Activated naive CD4-positive, alpha-beta T cell treated with anti-CD3 and anti-CD28 coated beads, Interleukin-2, amount 50 U/mL, for 16 hours (primary cell): ENCODE measurements around the gene GSTM1.

Source experiments
- DNase-seq: peaks from one replicate; pipeline ENCODE4 v3.0.0-alpha.2; 2020

Gene GSTM1

GRCh38 chr1:109732390-109732881, 44.8 kb downstream of the GSTM1 start:
- DNase-seq: no peak

GRCh38 chr1:109733236-109733870, 45.7 kb downstream of the GSTM1 start:
- DNase-seq: no peak

GRCh38 chr1:109739738-109740614, 52.4 kb downstream of the GSTM1 start:
- peak; percentile 84 for DNase-seq

DNA sequence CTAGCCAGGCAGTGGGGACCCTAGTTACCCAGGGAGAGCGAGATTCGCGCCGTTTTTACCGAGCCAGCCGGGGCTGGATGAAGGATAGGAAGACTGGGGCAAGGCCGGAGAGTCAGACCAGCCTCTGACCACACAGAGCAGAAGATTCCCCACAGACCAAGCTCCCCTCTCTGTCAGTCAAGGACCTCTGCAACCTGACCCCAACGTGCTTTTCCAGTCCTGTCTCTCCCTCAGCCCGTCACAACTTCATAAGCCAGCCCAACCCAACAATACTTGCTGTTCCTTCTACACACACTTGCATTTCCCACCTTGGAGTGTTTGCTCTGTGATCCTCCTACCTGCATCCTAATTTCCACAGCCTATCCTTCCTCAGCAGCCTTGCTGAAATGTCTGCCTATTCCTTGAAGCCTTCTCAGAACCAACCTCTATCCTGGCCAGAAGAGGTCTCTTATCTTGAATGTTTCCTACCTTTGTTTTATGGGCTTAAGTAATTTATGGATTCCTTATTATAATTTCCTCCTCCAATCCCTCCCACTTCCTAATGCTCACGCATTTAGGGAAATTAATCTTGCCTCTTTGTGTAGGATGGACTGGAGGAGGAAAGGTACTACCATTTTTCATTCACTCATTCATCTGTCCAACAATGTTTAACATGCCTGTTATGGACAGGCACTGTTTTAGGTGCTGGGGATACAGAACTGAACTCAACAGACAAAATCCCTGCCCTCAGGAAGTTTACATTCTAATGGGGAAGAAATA, 53.2 kb downstream of the GSTM1 start, which contains the start of gene GSTM3:
GSTM3 (minus strand) TSS at position 424 of the 759 bp plus-strand sequence. CDS start 751 bp downstream, outside the sequence.
- no peak for DNase-seq
